ENCODE data around the gene WDCP. TPM values are rescaled to one million over a fixed set of nuclear protein-coding genes. Genes with fewer than 3 reads are reported as not detected.

WDCP gene
- 10.7 to 16.3 TPM (median 13.0 TPM) in 5 replicates for total RNA-seq (2022; extraction: Qiagen RNA extraction; ENCODE audit: low read depth)

GRCh38 chr2:24046930-24047702 lies at the start of gene WDCP:
Gene WDCP, minus strand, starts transcription at chr2:24047391. Its CDS starts 7,897 bp downstream, at chr2:24039494.

GRCh38 chr2:24084386-24085199 lies 37.4 kb upstream of the WDCP start, which contains the start of gene TP53I3:
Gene TP53I3, minus strand, starts transcription at chr2:24084834. Its CDS starts 508 bp downstream, at chr2:24084326.

GRCh38 chr2:24075915-24076848 lies 29.0 kb upstream of the WDCP start, which contains the start of gene SF3B6:
Gene SF3B6, minus strand, starts transcription at chr2:24076326. Its CDS starts 97 bp downstream, at chr2:24076229.

GRCh38 chr2:24049485-24050021 lies 2.4 kb upstream of the WDCP start, which contains the start of gene FKBP1B:
Gene FKBP1B, plus strand, starts transcription at chr2:24049741. Its CDS starts 109 bp downstream, at chr2:24049850.

GRCh38 chr2:24009680-24010476 lies 37.3 kb downstream of the WDCP start, which contains the start of gene MFSD2B:
Gene MFSD2B, plus strand, starts transcription at chr2:24010085. Its CDS starts 12 bp downstream, at chr2:24010097.

Other genes with a start within 250 kb of the WDCP start
- 3.7 to 9.6 TPM (median 6.5 TPM) in 5 replicates for gene ATAD2B, start 120.3 kb downstream of the WDCP start, total RNA-seq (2022; extraction: Qiagen RNA extraction; ENCODE audit: low read depth)
- gene UBXN2A, start 106.9 kb downstream of the WDCP start, total RNA-seq (2022; extraction: Qiagen RNA extraction; ENCODE audit: low read depth) = 15.6 to 28.9 TPM (median 21.1 TPM) in 5 replicates
- gene MFSD2B, start 37.3 kb downstream of the WDCP start, total RNA-seq (2022; extraction: Qiagen RNA extraction; ENCODE audit: low read depth) = 0.15 to 0.63 TPM (median 0.41 TPM) in 5 replicates
- 8.9 to 12.0 TPM (median 11.0 TPM) in 5 replicates for gene FKBP1B, start 2.4 kb upstream of the WDCP start, total RNA-seq (2022; extraction: Qiagen RNA extraction; ENCODE audit: low read depth)
- 151 to 286 TPM (median 166 TPM) in 5 replicates for gene SF3B6, start 28.9 kb upstream of the WDCP start, total RNA-seq (2022; extraction: Qiagen RNA extraction; ENCODE audit: low read depth)
- 213 to 261 TPM (median 235 TPM) in 5 replicates for gene TP53I3, start 37.4 kb upstream of the WDCP start, total RNA-seq (2022; extraction: Qiagen RNA extraction; ENCODE audit: low read depth)
- 1.0 to 1.3 TPM (median 1.1 TPM) in 5 replicates for gene PFN4, start 75.9 kb upstream of the WDCP start, total RNA-seq (2022; extraction: Qiagen RNA extraction; ENCODE audit: low read depth)
- gene FAM228B, start 76.1 kb upstream of the WDCP start, total RNA-seq (2022; extraction: Qiagen RNA extraction; ENCODE audit: low read depth) = 1.3 to 3.5 TPM (median 1.9 TPM) in 5 replicates
- not detected in 5 replicates for gene FAM228A, start 127.7 kb upstream of the WDCP start, total RNA-seq (2022; extraction: Qiagen RNA extraction; ENCODE audit: low read depth)

Measured in A549 treated with ZK216348 at 1 μM for 4 hours (cell line).